Coronary artery (tissue), 2 donors: ENCODE measurements around the gene VPS8.
"Not testable (repeated sequence)": the region's sequence is repeated elsewhere in the genome, so short reads cannot be mapped to it uniquely, and the experiment has no call there.

Source experiments
- DNase-seq: peaks from one replicate; pipeline ENCODE4 v3.0.0-alpha.2; 2017; ENCODE audit warnings: low spot score
- H3K27ac ChIP-seq, 2 donors: fragments of 200-600 bp; sonication (generic); one replicate each; pipeline ENCODE4 v1.5.1; 2016 to 2019
- H3K4me3 ChIP-seq: fragments of 200-600 bp; sonication (generic); 2 replicates; pipeline ENCODE4 v1.5.1; 2016; ENCODE audit warnings: mild to moderate bottlenecking, moderate library complexity
- CTCF ChIP-seq: fragments of 200-600 bp; sonication (generic); IDR thresholded peaks from one replicate; pipeline ENCODE4 v1.5.1; 2019; ENCODE audit warnings: antibody characterized with exemption

Gene VPS8

GRCh38 chr3:184977796-184978195, 165.8 kb downstream of the VPS8 start:
- Histone ChIP-seq H3K4me3 (no peak overlapping the region), H3K27ac (no peak overlapping the region)
- TF ChIP-seq CTCF = no peak
- DNase-seq = no peak

- DNase-seq = no peak
- no peak for TF ChIP-seq CTCF
- Histone ChIP-seq H3K27ac (no peak overlapping the region), H3K4me3 (no peak overlapping the region)
Observed at GRCh38 chr3:184981071-184981470, 169.1 kb downstream of the VPS8 start.

- TF ChIP-seq CTCF = no peak
- H3K4me3 ChIP-seq = no peak overlapping the region
- no peak for DNase-seq
- H3K27ac ChIP-seq = no peak overlapping the region
Observed at GRCh38 chr3:184982076-184982475, 170.1 kb downstream of the VPS8 start.

- no peak for TF ChIP-seq CTCF
- no peak for DNase-seq
- H3K4me3 ChIP-seq = no peak overlapping the region
- no peak overlapping the region for H3K27ac ChIP-seq
Observed at GRCh38 chr3:184985586-184985985, 173.6 kb downstream of the VPS8 start.

- Histone ChIP-seq H3K4me3 (no peak overlapping the region), H3K27ac (no peak overlapping the region)
- DNase-seq = no peak
- no peak for TF ChIP-seq CTCF
Observed at GRCh38 chr3:184986366-184986889, 174.5 kb downstream of the VPS8 start.

- Histone ChIP-seq H3K27ac (no peak overlapping the region), H3K4me3 (no peak overlapping the region)
- no peak for TF ChIP-seq CTCF
- DNase-seq = no peak
Observed at GRCh38 chr3:184993394-184993793, 181.4 kb downstream of the VPS8 start.

GRCh38 chr3:185003876-185004275, 191.9 kb downstream of the VPS8 start:
- H3K27ac ChIP-seq, DNase-seq, H3K4me3 ChIP-seq: not testable (repeated sequence)

- DNase-seq = no peak
- H3K27ac ChIP-seq = no peak overlapping the region
- no peak for TF ChIP-seq CTCF
- H3K4me3 ChIP-seq = no peak overlapping the region
Observed at GRCh38 chr3:185009650-185010049, 197.7 kb downstream of the VPS8 start.

- DNase-seq = not testable (repeated sequence)
- H3K27ac ChIP-seq = peak overlapping the region in 1 of 2 donors; percentile 13
- H3K4me3 ChIP-seq = peak overlapping the region; percentile 17
Observed at GRCh38 chr3:185017584-185017983, 205.6 kb downstream of the VPS8 start.

- DNase-seq, H3K27ac ChIP-seq: not testable (repeated sequence)
- H3K4me3 ChIP-seq = peak overlapping the region; percentile 11
Observed at GRCh38 chr3:185017996-185018395, 206.0 kb downstream of the VPS8 start.
